Activated T-cell treated with anti-CD3 and anti-CD28 coated beads, Interleukin-2, amount 50 U/mL, for 72 hours (primary cell): ENCODE measurements around the gene GABBR2. TPM values are rescaled to one million over a fixed set of nuclear protein-coding genes. Genes with fewer than 3 reads are reported as not detected.
"Not testable (repeated sequence)": the region's sequence is repeated elsewhere in the genome, so short reads cannot be mapped to it uniquely, and the experiment has no call there.

Source experiments
- ATAC-seq, 2 donors: fragments of 150-1000 bp; cut with Tn5 transposase; replicated peaks in 1 of 2; 2 replicates each; pipeline ENCODE4 v1.10.0; 2021; ENCODE audit warnings: moderate library complexity in 2 of 2, mild to moderate bottlenecking in 1 of 2
- DNase-seq, 2 donors: peaks; one replicate each; pipeline ENCODE4 v3.0.0; 2021 to 2022; ENCODE audit warnings: mixed read lengths in 1 of 2
- H3K27ac Mint-ChIP-seq: one replicate; pipeline ENCODE4 v1.8.0; 2022; ENCODE audit warnings: mild to moderate bottlenecking, moderate library complexity, mixed read lengths
- H3K27me3 Mint-ChIP-seq: one replicate; pipeline ENCODE4 v1.8.0; 2022; ENCODE audit warnings: low read depth, mixed read lengths
- H3K36me3 Mint-ChIP-seq, 2 donors: one replicate each; pipeline ENCODE4 v1.8.0; 2022; ENCODE audit warnings: mixed read lengths in 2 of 2, mild to moderate bottlenecking in 1 of 2; ENCODE audit not compliant: insufficient read depth in 2 of 2
- H3K4me1 Mint-ChIP-seq: one replicate; pipeline ENCODE4 v1.8.0; 2022; ENCODE audit warnings: low read depth, mixed read lengths
- H3K4me3 Mint-ChIP-seq, 2 donors: one replicate each; pipeline ENCODE4 v1.8.0; 2022; ENCODE audit warnings: mild to moderate bottlenecking in 2 of 2, mixed read lengths in 2 of 2, moderate library complexity in 2 of 2
- H3K9me3 Mint-ChIP-seq, 2 donors: one replicate each; pipeline ENCODE4 v1.8.0; 2022; ENCODE audit warnings: mixed read lengths in 2 of 2
- total RNA-seq, 2 donors: library from RNA; stranded (reverse); gene quantifications; one replicate each; pipeline ENCODE4 v1.2.3, GENCODE V29; 2022

GABBR2 gene
- total RNA-seq, 2 donors from 2014 or later: not detected

DNA sequence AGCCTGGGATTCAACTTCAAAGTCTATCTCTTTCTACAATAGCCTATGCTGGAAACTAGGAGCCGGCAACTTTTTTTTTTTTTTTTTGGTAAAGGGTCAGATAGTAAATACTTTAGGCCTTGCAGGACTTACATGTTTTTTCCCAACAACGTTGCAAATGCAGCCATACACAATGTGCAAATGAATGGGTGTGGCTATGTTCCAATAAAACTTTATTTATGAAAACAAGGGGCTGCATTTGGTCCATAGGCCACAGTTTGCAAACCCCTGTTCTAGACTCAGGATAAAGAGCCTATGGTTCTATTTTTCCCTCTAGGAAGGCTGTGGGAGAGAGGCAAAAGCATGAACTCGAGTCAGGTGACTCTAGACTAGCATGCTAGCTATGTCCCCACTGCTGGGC, 189.1 kb downstream of the GABBR2 start:
- no peak overlapping the region for H3K27ac Mint-ChIP-seq
- no peak overlapping the region for H3K4me3 Mint-ChIP-seq
- H3K27me3 Mint-ChIP-seq: peaks cover 47% of the 10 kb centered on the region
- H3K36me3 Mint-ChIP-seq: no peaks in the 10 kb centered on the region
- ATAC-seq (no peak), DNase-seq (no peak)
- H3K4me1 Mint-ChIP-seq: no peaks in the 10 kb centered on the region
- peaks cover 0 to 2% of the 10 kb centered on the region in 2 donors for H3K9me3 Mint-ChIP-seq

DNA sequence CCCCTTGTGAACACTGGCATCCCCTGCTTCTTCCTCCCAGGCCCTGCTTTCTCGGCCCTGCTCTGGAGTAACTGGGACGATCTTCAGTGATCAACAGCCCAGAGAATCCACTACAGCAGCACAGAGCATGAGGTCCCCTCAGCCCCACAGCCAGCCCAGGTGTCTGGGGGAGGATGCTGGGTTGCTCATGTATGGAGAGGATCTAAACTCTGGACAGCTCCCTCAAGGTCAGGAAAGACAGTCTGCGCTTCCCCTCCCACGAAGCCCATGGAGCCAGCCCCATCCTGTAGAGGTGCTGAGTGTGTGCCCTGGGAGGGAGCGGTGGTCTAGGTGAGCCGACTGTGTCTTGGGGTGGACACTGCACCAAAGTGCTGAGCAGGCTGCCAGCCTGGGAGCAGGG, 190.2 kb downstream of the GABBR2 start:
- Mint-ChIP-seq H3K27ac (no peak overlapping the region), H3K36me3 (no peaks in the 10 kb centered on the region), H3K4me3 (no peak overlapping the region), H3K9me3 (no peaks in the 10 kb centered on the region), H3K4me1 (no peaks in the 10 kb centered on the region), H3K27me3 (peaks cover 36% of the 10 kb centered on the region)
- DNase-seq: no peak
- no peak for ATAC-seq

DNA sequence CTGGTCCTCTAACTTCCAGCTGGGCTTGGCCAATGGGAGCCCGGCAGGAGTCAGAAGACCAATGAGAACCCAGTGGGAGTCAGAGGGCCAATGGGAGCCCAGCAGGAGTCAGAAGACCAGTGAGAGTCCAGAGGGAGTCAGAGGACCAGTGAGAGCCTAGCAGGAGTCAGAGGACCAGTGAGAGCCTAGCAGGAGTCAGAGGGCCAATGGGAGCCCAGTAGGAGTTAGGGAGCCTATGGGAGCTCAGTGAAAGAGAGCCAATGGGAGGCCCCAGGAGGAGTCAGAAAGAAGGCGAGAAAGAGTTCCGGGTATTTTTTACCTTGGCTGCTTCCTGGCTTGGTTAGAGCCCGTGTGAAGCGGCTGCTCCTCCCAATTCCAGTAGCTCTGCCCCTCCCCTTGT, 191.0 kb downstream of the GABBR2 start:
- no peak for DNase-seq
- H3K4me1 Mint-ChIP-seq: no peaks in the 10 kb centered on the region
- no peak for ATAC-seq

DNA sequence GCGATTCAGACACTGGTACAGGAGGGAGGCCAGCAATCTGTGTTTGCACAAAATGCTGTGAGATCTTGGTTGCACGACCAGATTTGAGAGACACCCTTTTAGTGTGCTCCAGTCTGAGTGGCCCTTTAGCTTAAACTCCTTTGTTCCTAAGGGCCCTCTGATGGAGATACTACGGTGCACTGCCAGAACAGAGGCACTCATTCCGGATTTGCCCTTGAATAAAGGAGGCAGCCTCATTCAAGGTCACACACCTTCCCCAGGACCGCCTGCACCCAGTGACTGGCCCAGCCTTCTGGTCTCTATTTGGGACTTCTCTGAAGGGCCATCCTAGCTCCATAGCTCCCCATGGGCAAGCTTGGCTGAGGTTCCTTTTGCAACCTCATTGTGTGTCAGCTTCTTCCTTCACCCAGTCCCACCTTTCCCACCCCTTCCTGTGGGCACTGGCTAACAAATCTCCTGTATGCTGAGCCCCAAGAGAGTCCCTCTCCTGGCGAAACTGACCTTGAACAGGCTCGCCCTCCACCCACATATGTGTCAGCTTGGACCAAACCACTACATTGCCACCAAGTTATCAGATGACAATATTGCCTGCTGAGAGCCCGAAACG, 191.7 kb downstream of the GABBR2 start:
- Mint-ChIP-seq H3K4me1 (no peaks in the 10 kb centered on the region), H3K27me3 (peaks cover 24% of the 10 kb centered on the region), H3K4me3 (no peak overlapping the region), H3K27ac (no peak overlapping the region), H3K9me3 (no peaks in the 10 kb centered on the region), H3K36me3 (no peaks in the 10 kb centered on the region)
- no peak for DNase-seq
- no peak for ATAC-seq

More for the DNA sequence above, 191.0 kb downstream of the GABBR2 start:
- H3K27me3 Mint-ChIP-seq: peaks cover 28% of the 10 kb centered on the region
- no peak overlapping the region for H3K4me3 Mint-ChIP-seq
- no peaks in the 10 kb centered on the region for H3K36me3 Mint-ChIP-seq
- H3K9me3 Mint-ChIP-seq: no peaks in the 10 kb centered on the region
- no peak overlapping the region for H3K27ac Mint-ChIP-seq

DNA sequence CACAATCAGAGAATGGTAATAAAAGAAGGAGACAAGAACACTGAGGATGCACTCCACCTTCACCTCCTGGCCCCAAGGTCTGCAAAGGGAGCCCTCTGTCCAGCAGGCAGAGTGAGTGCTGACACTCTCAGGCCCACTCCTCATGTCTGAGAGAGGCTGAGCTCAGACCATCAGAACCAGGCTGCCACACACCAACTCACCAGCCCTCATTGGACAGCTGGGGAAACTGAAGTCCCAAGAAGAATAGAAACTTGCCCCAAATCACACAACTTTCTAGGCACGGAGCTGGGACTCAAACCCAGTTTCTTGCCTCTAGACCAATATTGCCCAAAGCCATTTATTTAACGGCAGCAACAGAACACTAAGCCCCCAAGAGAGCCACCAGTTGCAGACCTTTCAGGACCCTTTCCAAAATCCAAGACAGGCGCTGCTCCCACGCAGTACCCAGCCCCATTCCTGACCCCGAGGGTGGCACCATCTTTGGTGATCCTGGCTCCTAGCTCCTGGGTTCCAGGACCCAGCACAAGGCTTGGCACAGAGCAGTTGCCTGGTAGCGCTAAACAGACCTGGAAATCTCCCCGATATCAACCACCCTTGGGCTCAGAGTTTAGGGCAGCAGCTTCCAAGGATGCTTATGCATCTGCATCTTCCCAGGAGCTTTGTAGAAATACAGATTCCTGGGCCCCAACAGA, 192.4 kb downstream of the GABBR2 start:
- H3K4me1 Mint-ChIP-seq: no peaks in the 10 kb centered on the region

DNA sequence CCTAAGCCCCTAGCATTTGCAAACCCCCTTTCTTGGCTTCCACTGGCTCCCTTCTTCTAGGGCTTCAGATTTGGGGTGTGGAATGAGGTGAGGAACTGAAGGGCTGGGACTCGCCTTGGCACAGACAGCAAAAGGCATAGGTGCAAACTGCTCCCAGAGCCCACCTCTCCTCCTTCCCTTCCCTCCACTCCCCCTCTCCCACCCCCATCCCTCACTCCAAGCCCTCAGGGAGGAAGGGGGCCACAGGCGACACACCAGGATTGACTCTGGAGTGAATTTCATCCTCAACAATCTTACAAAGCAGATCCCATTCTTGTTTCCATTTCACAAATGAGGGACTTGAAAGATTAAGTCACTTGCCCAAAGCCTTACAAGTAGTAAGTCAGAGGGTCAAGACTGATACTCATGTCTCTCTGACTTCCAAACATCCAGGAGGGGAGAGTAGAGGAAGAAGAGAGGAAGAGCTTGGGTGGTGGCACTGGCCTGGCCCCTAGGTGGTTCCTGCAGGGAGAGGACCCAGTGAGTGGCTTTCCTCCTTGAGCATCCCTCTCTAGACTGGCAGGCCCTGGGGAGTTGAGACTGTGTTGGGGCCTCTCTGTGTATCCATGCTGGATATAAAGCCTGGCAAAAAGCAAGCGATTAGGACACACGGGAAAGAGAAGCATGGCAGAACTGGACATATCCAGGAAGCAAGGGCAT, 193.1 kb downstream of the GABBR2 start:
- ATAC-seq (no peak), DNase-seq (no peak)
- H3K4me1 Mint-ChIP-seq: no peaks in the 10 kb centered on the region
- no peaks in the 10 kb centered on the region for H3K36me3 Mint-ChIP-seq
- no peaks in the 10 kb centered on the region for H3K9me3 Mint-ChIP-seq
- H3K27me3 Mint-ChIP-seq: peaks cover 13% of the 10 kb centered on the region
- H3K4me3 Mint-ChIP-seq: no peak overlapping the region
- no peak overlapping the region for H3K27ac Mint-ChIP-seq

More for the DNA sequence above, 192.4 kb downstream of the GABBR2 start:
- H3K36me3 Mint-ChIP-seq: no peaks in the 10 kb centered on the region
- H3K27me3 Mint-ChIP-seq: peaks cover 19% of the 10 kb centered on the region
- H3K27ac Mint-ChIP-seq: no peak overlapping the region
- no peak for ATAC-seq
- DNase-seq: no peak
- no peak overlapping the region for H3K4me3 Mint-ChIP-seq
- no peaks in the 10 kb centered on the region for H3K9me3 Mint-ChIP-seq

DNA sequence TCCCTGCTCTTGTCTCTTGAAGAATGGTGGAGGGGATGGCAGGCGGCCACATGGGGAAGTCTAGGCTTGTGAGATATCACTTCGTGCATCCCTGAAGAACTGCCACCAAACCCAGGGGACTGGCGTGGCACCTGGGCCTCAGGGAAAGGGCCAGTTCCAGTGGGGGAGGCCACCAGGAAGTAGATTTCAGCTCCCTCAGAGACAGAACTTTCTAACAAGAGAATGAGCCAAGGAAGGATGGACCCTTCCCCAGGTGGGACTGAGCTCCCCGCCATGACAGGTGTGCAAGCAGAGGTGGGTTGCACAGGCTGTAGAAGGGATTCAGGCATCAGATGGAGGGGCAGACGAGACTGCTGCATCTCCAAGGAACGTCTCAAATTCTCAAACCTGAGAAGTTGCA, 193.9 kb downstream of the GABBR2 start:
- no peaks in the 10 kb centered on the region for H3K9me3 Mint-ChIP-seq
- H3K4me3 Mint-ChIP-seq: no peak overlapping the region
- H3K36me3 Mint-ChIP-seq: no peaks in the 10 kb centered on the region

DNA sequence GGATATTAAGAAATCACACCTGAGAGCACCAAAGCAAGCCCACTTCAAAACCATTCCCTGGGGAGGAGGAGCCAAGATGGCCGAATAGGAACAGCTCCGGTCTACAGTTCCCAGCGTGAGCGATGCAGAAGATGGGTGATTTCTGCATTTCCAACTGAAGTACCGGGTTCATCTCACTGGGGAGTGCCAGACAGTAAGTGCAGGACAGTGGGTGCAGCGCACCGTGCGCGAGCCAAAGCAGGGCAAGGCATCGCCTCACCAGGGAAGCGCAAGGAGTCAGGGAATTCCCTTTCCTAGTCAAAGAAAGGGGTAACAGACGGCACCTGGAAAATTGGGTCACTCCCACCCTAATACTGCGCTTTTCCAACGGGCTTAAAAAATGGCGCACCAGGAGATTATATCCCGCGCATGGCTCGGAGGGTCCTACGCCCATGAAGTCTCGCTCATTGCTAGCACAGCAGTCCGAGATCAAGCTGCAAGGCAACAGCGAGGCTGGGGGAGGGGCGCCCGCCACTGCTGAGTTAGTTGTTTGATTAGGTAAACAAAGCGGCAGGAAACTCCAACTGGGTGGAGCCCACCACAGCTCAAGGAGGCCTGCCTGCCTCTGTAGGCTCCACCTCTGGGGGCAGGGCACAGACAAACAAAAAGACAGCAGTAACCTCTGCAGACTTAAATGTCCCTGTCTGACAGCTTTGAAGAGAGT, 200.4 kb downstream of the GABBR2 start:
- H3K36me3 Mint-ChIP-seq, ATAC-seq: not testable (repeated sequence)

More for the DNA sequence above, 193.9 kb downstream of the GABBR2 start:
- no peak for DNase-seq
- peaks cover 9% of the 10 kb centered on the region for H3K27me3 Mint-ChIP-seq
- H3K4me1 Mint-ChIP-seq: no peaks in the 10 kb centered on the region
- H3K27ac Mint-ChIP-seq: no peak overlapping the region
- ATAC-seq: no peak

DNA sequence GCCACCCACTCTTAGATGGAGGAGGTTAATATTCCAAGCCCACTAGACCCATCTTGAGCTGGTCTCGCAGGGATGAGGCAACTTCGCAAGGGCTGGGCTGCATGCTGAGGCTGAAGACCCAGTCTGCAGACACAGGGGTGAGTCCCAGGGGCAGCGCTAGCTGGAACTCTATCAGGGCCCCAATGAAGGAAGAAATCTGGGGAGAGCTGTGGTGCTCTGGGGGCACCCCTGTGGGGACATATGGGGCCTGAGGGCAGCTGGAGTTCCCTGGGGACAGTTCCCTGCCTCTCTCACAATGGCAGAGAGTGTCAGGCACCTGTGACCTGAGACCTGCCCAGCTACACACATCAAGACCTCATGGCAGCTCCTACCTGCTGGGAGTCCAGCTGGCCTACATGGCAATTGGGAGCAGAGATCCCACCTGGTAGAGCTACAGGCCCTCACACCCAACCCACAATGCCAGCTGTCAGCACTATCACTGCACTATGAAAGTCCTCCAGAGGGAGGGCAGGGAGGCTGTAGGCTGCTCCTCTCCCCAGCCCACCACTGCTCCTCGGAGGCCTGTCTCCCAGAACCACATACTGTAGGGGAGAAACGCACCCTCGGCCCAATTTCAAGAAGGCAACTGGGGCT, 202.2 kb downstream of the GABBR2 start:
- H3K4me1 Mint-ChIP-seq: no peaks in the 10 kb centered on the region
- no peaks in the 10 kb centered on the region for H3K36me3 Mint-ChIP-seq
- H3K27ac Mint-ChIP-seq: no peak overlapping the region
- ATAC-seq (no peak), DNase-seq (no peak)
- H3K9me3 Mint-ChIP-seq: no peaks in the 10 kb centered on the region
- peaks cover 23% of the 10 kb centered on the region for H3K27me3 Mint-ChIP-seq
- no peak overlapping the region for H3K4me3 Mint-ChIP-seq

More for the DNA sequence above, 200.4 kb downstream of the GABBR2 start:
- H3K9me3 Mint-ChIP-seq, H3K4me3 Mint-ChIP-seq, DNase-seq, H3K27ac Mint-ChIP-seq, H3K4me1 Mint-ChIP-seq: not testable (repeated sequence)
- peaks cover 23% of the 10 kb centered on the region for H3K27me3 Mint-ChIP-seq

DNA sequence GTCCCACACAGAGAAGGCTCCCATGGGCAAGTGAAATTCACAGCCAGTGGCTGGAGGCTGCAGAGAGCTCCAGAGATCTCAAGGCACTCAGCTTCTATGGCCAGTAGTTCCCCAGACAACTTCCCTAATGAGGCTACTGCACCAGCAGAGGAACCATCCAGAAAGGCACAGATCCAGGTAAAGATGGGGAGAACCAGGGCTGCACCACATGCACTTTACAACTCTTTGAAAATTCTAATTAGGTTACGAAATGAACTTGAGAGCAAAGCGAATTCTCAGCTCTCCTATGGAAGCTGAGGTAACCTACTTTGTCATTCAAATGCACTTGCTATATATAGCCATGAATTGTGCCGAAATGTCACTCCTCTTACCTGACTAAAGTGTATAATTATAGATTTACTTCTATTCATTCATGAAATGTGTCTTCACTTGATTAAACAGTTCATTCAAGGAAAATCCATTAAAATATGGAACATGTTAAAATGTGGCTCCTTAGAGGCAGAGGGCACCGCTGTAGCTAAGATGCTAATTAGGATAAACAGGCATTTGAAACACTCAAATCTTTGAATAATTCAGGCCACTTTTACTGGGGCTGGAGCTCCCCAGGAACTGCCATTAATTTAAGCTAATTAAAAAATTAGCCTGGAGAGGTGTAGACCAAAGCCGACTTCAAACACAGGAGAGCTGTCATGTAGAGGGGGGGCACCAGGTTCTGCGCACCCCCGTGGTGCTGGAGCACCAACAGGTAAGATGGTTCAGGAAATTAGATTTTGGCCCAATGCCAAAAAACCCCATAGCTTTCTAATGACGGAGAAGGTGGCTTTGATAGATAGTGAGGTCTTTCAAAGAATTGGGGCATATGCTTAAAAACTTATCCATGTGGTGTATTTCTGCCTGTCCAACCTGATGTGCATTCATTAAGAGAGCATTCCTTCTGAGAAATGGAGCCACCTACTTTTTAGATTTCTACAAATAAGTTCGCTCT, 204.1 kb downstream of the GABBR2 start:
- ATAC-seq: no peak
- Mint-ChIP-seq H3K4me3 (no peak overlapping the region), H3K27me3 (peaks cover 21% of the 10 kb centered on the region), H3K4me1 (no peaks in the 10 kb centered on the region), H3K36me3 (no peaks in the 10 kb centered on the region), H3K27ac (no peak overlapping the region), H3K9me3 (no peaks in the 10 kb centered on the region)
- DNase-seq: no peak

DNA sequence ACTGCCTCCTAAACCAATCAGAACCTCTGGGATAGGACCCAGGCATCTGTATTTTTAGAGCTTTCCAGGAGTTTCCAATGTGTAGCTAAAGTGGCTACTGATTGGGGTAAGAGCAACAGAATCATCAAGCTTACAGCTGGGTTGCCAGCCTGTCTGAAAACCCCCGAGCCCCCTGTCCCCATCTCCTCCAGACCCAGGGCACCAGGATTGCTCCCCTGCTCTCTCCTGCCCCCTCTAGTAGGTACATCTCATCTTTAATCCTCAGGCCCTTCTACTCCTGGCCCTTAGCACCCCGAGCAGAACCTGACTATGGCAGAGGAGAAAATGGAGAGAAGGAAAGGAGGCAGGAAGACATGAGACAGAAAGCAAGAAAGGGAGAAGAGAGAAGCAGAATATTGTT, 204.9 kb downstream of the GABBR2 start:
- H3K27me3 Mint-ChIP-seq: peaks cover 21% of the 10 kb centered on the region
- ATAC-seq (no peak), DNase-seq (no peak)
- H3K4me1 Mint-ChIP-seq: no peaks in the 10 kb centered on the region
- no peaks in the 10 kb centered on the region for H3K9me3 Mint-ChIP-seq
- H3K27ac Mint-ChIP-seq: no peak overlapping the region
- H3K36me3 Mint-ChIP-seq: no peaks in the 10 kb centered on the region
- no peak overlapping the region for H3K4me3 Mint-ChIP-seq

DNA sequence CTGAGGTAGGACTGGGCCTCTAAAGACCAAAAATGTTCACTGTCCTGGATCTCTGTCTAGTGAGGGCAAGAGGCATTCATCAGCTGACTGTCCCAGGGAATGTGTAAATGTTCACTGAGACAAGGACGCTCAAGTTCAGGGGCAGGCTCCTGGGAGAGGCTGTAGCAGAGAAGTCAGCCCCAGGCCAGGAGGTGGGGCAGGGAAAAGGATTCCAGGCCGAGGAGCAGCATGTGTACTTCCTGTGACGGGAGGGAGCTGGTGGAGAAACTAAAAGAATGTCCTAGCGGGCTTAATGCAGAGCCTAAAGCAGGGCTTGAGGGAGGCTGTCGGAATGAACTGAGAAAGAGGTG, 205.8 kb downstream of the GABBR2 start:
- Mint-ChIP-seq H3K4me3 (no peak overlapping the region), H3K9me3 (no peaks in the 10 kb centered on the region), H3K27ac (no peak overlapping the region), H3K4me1 (no peaks in the 10 kb centered on the region), H3K36me3 (no peaks in the 10 kb centered on the region), H3K27me3 (peaks cover 21% of the 10 kb centered on the region)
- ATAC-seq: no peak
- DNase-seq: no peak
